GM12878 (cell line): ENCODE measurements around the gene MYCBPAP.

ENCODE experiments used
- EZH2 ChIP-seq: IDR thresholded peaks from 2 replicates; pipeline ENCODE4 v1.6.1; 2012; ENCODE audit warnings: low read depth, mild to moderate bottlenecking, control low read depth, inconsistent platforms, low read length, borderline replicate concordance; ENCODE audit not compliant: control insufficient read depth
- HCFC1 ChIP-seq: fragments of 150-350 bp; IDR thresholded peaks from 2 replicates; pipeline ENCODE4 v1.6.1; 2014; ENCODE audit warnings: low read length
- MXI1 ChIP-seq: fragments of 150-350 bp; IDR thresholded peaks from 2 replicates; pipeline ENCODE4 v1.6.1; 2011; ENCODE audit warnings: low read depth, mild to moderate bottlenecking, inconsistent platforms, low read length, improper control_type of control experiment
- NRF1 ChIP-seq: conservative IDR thresholded peaks from 2 replicates; pipeline ENCODE4 v1.6.1; 2011; ENCODE audit warnings: mild to moderate bottlenecking, low read depth, low read length, improper control_type of control experiment
- POLR2AphosphoS5 ChIP-seq: IDR thresholded peaks from 2 replicates; pipeline ENCODE4 v1.6.1; 2011; ENCODE audit warnings: mild to moderate bottlenecking, low read length, inconsistent platforms
- YBX1 ChIP-seq: fragments of 450-650 bp; IDR thresholded peaks from 2 replicates; pipeline ENCODE4 v1.6.1; 2016; ENCODE audit warnings: antibody characterized with exemption
- YY1 ChIP-seq: IDR thresholded peaks from 2 replicates; pipeline ENCODE4 v1.6.1; 2011; ENCODE audit warnings: low read depth, mild to moderate bottlenecking, low read length
- ZNF24 ChIP-seq: fragments of 450-650 bp; IDR thresholded peaks from 2 replicates; pipeline ENCODE4 v1.6.1; 2017; ENCODE audit warnings: antibody characterized with exemption, mild to moderate bottlenecking
- TF ChIP-seq, protein P1 (sequence below), 3 experiments: IDR thresholded peaks in 2 of 3; conservative IDR thresholded peaks in 1 of 3; 2 replicates each; pipeline ENCODE4 v1.5.1; 2011; ENCODE audit warnings: low read depth in 3 of 3, low read length in 3 of 3, mild to moderate bottlenecking in 3 of 3, control low read depth in 2 of 3, moderate library complexity in 2 of 3, inconsistent platforms in 1 of 3, mixed read lengths in 1 of 3; ENCODE audit not compliant: control insufficient read depth in 2 of 3, insufficient read depth in 1 of 3; ENCODE audit errors: extremely low read depth in 1 of 3
- TF ChIP-seq, protein P2 (sequence below): fragments of 450-650 bp; IDR thresholded peaks from 2 replicates; pipeline ENCODE4 v1.6.1; 2017; ENCODE audit warnings: mild to moderate bottlenecking
- TF ChIP-seq, protein P3 (sequence below): IDR thresholded peaks from 2 replicates; pipeline ENCODE4 v1.6.1; 2012; ENCODE audit warnings: low read depth, low read length, improper control_type of control experiment
- TF ChIP-seq, protein P4 (sequence below): fragments of 450-650 bp; IDR thresholded peaks from 2 replicates; pipeline ENCODE4 v1.6.1; 2017; ENCODE audit warnings: mild to moderate bottlenecking, low read depth, inconsistent platforms; ENCODE audit not compliant: poor library complexity, severe bottlenecking

DNA sequence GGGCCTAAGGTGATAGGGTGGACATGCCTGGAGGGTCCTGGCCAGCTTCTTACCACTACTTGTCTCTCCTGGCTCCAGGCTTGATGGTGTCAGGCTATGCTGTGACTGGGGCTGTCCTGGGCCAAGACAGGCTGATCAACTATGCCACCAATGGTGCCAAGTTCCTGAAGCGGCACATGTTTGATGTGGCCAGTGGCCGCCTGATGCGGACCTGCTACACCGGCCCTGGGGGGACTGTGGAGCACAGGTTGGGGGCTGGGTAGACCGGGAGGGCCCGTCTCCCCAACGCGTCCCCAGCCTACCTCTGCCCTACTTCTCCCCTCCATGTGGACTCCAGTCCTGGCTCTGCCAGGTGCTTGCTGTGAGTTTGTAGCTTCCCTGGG, 43.2 kb downstream of the MYCBPAP start:
- TF ChIP-seq, protein P1, sequence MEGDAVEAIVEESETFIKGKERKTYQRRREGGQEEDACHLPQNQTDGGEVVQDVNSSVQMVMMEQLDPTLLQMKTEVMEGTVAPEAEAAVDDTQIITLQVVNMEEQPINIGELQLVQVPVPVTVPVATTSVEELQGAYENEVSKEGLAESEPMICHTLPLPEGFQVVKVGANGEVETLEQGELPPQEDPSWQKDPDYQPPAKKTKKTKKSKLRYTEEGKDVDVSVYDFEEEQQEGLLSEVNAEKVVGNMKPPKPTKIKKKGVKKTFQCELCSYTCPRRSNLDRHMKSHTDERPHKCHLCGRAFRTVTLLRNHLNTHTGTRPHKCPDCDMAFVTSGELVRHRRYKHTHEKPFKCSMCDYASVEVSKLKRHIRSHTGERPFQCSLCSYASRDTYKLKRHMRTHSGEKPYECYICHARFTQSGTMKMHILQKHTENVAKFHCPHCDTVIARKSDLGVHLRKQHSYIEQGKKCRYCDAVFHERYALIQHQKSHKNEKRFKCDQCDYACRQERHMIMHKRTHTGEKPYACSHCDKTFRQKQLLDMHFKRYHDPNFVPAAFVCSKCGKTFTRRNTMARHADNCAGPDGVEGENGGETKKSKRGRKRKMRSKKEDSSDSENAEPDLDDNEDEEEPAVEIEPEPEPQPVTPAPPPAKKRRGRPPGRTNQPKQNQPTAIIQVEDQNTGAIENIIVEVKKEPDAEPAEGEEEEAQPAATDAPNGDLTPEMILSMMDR (IDR thresholded peaks at IDR 0.05 in 2 of 3, conservative IDR thresholded peaks at IDR 0.05 in 1 of 3; ENCODE audit: control insufficient read depth in 2 of 3, extremely low read depth in 1 of 3, insufficient read depth in 1 of 3, low read depth in 3 of 3, low read length in 3 of 3) = no peak
- TF ChIP-seq, protein P2, sequence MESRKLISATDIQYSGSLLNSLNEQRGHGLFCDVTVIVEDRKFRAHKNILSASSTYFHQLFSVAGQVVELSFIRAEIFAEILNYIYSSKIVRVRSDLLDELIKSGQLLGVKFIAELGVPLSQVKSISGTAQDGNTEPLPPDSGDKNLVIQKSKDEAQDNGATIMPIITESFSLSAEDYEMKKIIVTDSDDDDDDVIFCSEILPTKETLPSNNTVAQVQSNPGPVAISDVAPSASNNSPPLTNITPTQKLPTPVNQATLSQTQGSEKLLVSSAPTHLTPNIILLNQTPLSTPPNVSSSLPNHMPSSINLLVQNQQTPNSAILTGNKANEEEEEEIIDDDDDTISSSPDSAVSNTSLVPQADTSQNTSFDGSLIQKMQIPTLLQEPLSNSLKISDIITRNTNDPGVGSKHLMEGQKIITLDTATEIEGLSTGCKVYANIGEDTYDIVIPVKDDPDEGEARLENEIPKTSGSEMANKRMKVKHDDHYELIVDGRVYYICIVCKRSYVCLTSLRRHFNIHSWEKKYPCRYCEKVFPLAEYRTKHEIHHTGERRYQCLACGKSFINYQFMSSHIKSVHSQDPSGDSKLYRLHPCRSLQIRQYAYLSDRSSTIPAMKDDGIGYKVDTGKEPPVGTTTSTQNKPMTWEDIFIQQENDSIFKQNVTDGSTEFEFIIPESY = no peak
- TF ChIP-seq, protein P3, sequence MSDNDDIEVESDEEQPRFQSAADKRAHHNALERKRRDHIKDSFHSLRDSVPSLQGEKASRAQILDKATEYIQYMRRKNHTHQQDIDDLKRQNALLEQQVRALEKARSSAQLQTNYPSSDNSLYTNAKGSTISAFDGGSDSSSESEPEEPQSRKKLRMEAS = no peak
- no peak for TF ChIP-seq EZH2
- TF ChIP-seq, protein P4, sequence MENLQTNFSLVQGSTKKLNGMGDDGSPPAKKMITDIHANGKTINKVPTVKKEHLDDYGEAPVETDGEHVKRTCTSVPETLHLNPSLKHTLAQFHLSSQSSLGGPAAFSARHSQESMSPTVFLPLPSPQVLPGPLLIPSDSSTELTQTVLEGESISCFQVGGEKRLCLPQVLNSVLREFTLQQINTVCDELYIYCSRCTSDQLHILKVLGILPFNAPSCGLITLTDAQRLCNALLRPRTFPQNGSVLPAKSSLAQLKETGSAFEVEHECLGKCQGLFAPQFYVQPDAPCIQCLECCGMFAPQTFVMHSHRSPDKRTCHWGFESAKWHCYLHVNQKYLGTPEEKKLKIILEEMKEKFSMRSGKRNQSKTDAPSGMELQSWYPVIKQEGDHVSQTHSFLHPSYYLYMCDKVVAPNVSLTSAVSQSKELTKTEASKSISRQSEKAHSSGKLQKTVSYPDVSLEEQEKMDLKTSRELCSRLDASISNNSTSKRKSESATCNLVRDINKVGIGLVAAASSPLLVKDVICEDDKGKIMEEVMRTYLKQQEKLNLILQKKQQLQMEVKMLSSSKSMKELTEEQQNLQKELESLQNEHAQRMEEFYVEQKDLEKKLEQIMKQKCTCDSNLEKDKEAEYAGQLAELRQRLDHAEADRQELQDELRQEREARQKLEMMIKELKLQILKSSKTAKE = no peak
- no peak for TF ChIP-seq ZNF24
- no peak for TF ChIP-seq HCFC1
- TF ChIP-seq YBX1 = no peak
- TF ChIP-seq NRF1 = no peak
- no peak for TF ChIP-seq MXI1
- no peak for TF ChIP-seq YY1
- TF ChIP-seq POLR2AphosphoS5 = no peak
